DOHH2 (cell line): ENCODE results near the gene GPR141.

Source experiments
- H3F3A ChIP-seq: fragments of 200-600 bp; sonication (generic), shearing (Covaris generic); 2 replicates; pipeline ENCODE4 v1.6.0; 2016; ENCODE audit warnings: antibody characterized with exemption, mild to moderate bottlenecking; ENCODE audit not compliant: control insufficient read depth, insufficient read depth
- H3K27ac ChIP-seq: fragments of 200-600 bp; sonication (generic); 2 replicates; pipeline ENCODE4 v1.5.1; 2014; ENCODE audit warnings: low read depth, mild to moderate bottlenecking, low read length, moderate library complexity
- H3K27me3 ChIP-seq: fragments of 200-600 bp; sonication (generic); 2 replicates; pipeline ENCODE4 v1.6.1; 2014; ENCODE audit warnings: mild to moderate bottlenecking, low read length, mixed read lengths; ENCODE audit not compliant: control insufficient read depth
- H3K36me3 ChIP-seq: fragments of 200-600 bp; sonication (generic); 2 replicates; pipeline ENCODE4 v1.6.1; 2014; ENCODE audit warnings: mild to moderate bottlenecking, low read length, moderate library complexity, mixed read lengths; ENCODE audit not compliant: control insufficient read depth
- H3K4me1 ChIP-seq: fragments of 200-600 bp; sonication (generic); 2 replicates; pipeline ENCODE4 v1.6.1; 2014; ENCODE audit warnings: mild to moderate bottlenecking, low read length, mixed read lengths; ENCODE audit not compliant: control insufficient read depth
- H3K4me2 ChIP-seq: fragments of 200-600 bp; sonication (generic); 2 replicates; pipeline ENCODE4 v1.6.0; 2014; ENCODE audit warnings: mild to moderate bottlenecking, low read length, moderate library complexity
- H3K4me3 ChIP-seq: fragments of 200-600 bp; sonication (generic); 2 replicates; pipeline ENCODE4 v1.5.1; 2014; ENCODE audit warnings: mild to moderate bottlenecking, low read length, mixed read lengths
- H3K79me2 ChIP-seq: fragments of 200-600 bp; sonication (generic); 2 replicates; pipeline ENCODE4 v1.6.1; 2014; ENCODE audit warnings: mild to moderate bottlenecking, low read length, mixed read lengths; ENCODE audit not compliant: control insufficient read depth
- H3K9me2 ChIP-seq: fragments of 200-600 bp; sonication (generic); replicated peaks from 2 replicates; pipeline ENCODE4 v1.6.1; 2014; ENCODE audit warnings: mild to moderate bottlenecking, low read length, mixed read lengths; ENCODE audit not compliant: control insufficient read depth
- H3K9me3 ChIP-seq: fragments of 200-600 bp; sonication (generic); 2 replicates; pipeline ENCODE4 v1.6.1; 2014; ENCODE audit warnings: antibody characterized with exemption, low read length, mixed read lengths; ENCODE audit not compliant: control insufficient read depth, insufficient read depth
- H4K20me1 ChIP-seq: fragments of 200-600 bp; sonication (generic); 2 replicates; pipeline ENCODE4 v1.6.0; 2014; ENCODE audit warnings: low read depth, mild to moderate bottlenecking, antibody characterized with exemption, low read length, moderate library complexity; ENCODE audit not compliant: control insufficient read depth, insufficient read depth
- CTCF ChIP-seq: fragments of 200-600 bp; sonication (generic); IDR thresholded peaks from one replicate; pipeline ENCODE4 v1.5.1; 2014; ENCODE audit warnings: antibody characterized with exemption, mild to moderate bottlenecking, low read depth, low read length; ENCODE audit not compliant: poor library complexity, severe bottlenecking
- EZH2phosphoT487 ChIP-seq: fragments of 200-600 bp; sonication (generic); IDR thresholded peaks from 2 replicates; pipeline ENCODE4 v1.6.1; 2017; ENCODE audit warnings: borderline replicate concordance, mild to moderate bottlenecking, antibody characterized with exemption, low read length, moderate library complexity, mixed read lengths

The GPR141 gene

DNA sequence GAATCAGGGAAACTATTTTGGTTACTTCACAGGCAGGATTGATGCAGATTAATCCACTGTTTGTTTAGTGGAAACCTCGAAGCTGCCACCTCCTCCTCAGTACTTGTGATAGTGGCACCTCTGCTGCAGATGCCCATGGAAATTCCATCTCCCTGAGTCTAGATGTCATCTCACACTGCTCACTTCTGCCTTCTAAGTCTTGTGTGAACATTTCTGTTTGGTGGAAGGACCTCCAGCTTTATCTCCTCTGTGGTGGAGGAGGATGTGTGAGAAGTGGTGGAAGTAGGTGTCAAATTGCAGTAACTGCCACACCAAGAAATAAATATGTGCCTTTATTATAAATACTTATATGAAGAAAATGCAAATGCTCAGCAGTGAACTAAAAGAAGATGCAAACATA, 25.8 kb upstream of the GPR141 start:
- no peaks in the 10 kb centered on the region for H3K4me1 ChIP-seq
- no peak overlapping the region for H3K4me2 ChIP-seq
- TF ChIP-seq CTCF = no peak
- no peak for TF ChIP-seq EZH2phosphoT487
- no peaks in the 10 kb centered on the region for H3K79me2 ChIP-seq
- H3K9me3 ChIP-seq = no peaks in the 10 kb centered on the region
- no peaks in the 10 kb centered on the region for H4K20me1 ChIP-seq
- H3K36me3 ChIP-seq = no peaks in the 10 kb centered on the region
- no peaks in the 10 kb centered on the region for H3F3A ChIP-seq
- H3K27me3 ChIP-seq = no peaks in the 10 kb centered on the region
- no peak overlapping the region for H3K4me3 ChIP-seq
- no peaks in the 10 kb centered on the region for H3K9me2 ChIP-seq
- H3K27ac ChIP-seq = no peak overlapping the region

DNA sequence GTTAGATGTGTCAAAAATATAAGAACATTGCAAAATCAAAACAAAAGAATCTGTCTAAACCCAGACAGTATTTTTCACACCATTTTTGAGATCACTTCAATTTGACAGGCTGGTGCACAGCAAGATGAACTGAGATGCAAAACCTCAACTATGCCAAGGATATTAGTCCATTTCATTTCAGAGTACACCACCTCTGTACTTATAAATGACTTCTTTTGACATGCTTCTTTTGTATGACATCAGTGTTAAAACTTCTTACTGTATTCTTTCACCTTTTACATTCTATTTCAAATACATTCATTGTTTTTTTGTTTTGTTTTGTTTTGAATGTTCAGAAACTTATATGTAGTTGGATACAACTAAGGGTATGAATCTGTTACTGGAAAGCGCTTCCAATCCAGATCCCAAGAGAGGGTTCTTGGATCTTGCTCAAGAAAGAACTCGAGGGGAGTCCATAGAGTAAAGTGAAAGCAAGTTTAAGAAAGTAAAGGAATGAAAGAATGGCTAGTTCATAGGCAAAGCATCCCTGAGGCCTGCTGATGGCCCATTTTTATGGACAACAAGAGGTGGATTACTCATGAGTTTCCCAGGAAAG, 23.5 kb upstream of the GPR141 start:
- H3K9me3 ChIP-seq = no peaks in the 10 kb centered on the region

DNA sequence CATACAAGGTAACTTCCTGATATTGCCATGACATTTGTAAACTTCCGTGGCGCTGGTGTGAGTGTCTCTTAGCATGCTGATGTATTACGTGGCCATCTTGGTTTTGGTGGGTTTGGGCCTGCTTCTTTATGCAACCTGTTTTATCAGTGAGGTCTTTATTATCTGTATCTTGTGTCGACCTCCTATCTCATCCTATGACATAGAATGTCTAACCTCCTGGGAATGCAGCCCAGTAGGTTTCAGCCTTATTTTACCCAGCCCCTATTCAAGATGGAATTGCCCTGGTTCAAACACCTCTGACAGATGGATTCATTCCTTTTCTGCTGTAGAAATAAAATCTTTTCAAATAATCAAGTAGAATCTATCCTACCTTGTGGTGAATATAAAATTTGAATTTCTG, 23.0 kb upstream of the GPR141 start:
- no peak overlapping the region for H3K27ac ChIP-seq
- H3K27me3 ChIP-seq = no peaks in the 10 kb centered on the region
- TF ChIP-seq CTCF (no peak), EZH2phosphoT487 (no peak)
- no peaks in the 10 kb centered on the region for H3K36me3 ChIP-seq
- no peak overlapping the region for H3K4me3 ChIP-seq
- no peaks in the 10 kb centered on the region for H3K79me2 ChIP-seq
- H4K20me1 ChIP-seq = no peaks in the 10 kb centered on the region
- H3K4me1 ChIP-seq = no peaks in the 10 kb centered on the region
- no peak overlapping the region for H3K4me2 ChIP-seq
- no peaks in the 10 kb centered on the region for H3F3A ChIP-seq
- no peaks in the 10 kb centered on the region for H3K9me3 ChIP-seq
- no peaks in the 10 kb centered on the region for H3K9me2 ChIP-seq

More for the DNA sequence above, 23.5 kb upstream of the GPR141 start:
- Histone ChIP-seq H3K27ac (no peak overlapping the region), H3K79me2 (no peaks in the 10 kb centered on the region), H3K36me3 (no peaks in the 10 kb centered on the region), H3K27me3 (no peaks in the 10 kb centered on the region), H4K20me1 (no peaks in the 10 kb centered on the region), H3K4me3 (no peak overlapping the region), H3F3A (no peaks in the 10 kb centered on the region), H3K9me2 (no peaks in the 10 kb centered on the region), H3K4me1 (no peaks in the 10 kb centered on the region), H3K4me2 (no peak overlapping the region)
- no peak for TF ChIP-seq CTCF
- TF ChIP-seq EZH2phosphoT487 = no peak
